ENCODE results near the gene SGSM2. TPM values are rescaled to one million over a fixed set of nuclear protein-coding genes. Genes with fewer than 3 reads are reported as not detected.

Gene SGSM2
- total and polyA plus RNA-seq, 8 donors: 17.6 to 153 (median 28.1) TPM

DNA sequence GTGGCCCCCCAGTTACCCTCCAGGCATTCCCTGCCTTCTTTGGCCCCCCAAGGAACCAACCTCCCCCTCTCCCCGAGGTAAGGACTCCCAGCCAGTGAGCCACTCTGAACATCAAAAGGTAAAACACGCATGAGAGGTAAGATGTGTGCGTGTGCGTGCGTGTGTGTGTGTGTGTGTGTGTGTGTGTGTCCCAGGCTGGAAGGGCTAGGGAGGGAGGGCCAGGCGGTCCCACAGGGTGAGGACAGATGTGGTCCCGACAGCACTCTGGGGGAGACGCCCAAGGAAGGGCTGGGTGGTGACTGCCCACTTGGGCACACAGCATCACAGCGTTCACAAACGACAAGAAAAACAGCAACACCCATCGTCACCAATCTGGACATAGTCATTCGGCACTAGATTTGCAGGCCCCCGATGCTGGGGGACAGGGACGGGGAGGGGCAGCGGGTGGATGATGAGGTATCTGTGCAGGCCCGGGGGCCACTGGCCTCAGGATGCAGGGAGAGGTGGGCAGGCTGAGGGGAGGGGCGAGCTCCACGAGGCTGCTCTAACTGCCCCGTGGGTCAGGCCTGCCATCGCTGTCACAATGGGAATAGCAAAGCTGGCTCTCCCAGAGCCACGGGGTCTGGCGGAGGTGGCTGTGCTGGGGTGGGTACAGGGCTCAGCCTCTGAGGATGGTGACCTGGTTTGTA, 47.3 kb downstream of the SGSM2 start:
- Histone ChIP-seq H3K9me3 (no peaks in the 10 kb centered on the region), H3K36me3 (peaks cover 0 to 7% (median 0%) of the 10 kb centered on the region in 3 donors), H3K27me3 (no peaks in the 10 kb centered on the region), H3K4me3 (no peak overlapping the region), H3K27ac (no peak overlapping the region), H3K4me1 (peaks cover 0 to 4% (median 0%) of the 10 kb centered on the region in 3 donors)
- FAIRE-seq (no peak), ATAC-seq (no peak), DNase-seq (no peak)
- intact Hi-C loops (cut with DNase I): loop anchor here in 1 of 3 donors (5.0 kb wide), 1 partner anchor 33 kb away; no protein-coding TSS in a partner anchor
- TF ChIP-seq, protein P1, sequence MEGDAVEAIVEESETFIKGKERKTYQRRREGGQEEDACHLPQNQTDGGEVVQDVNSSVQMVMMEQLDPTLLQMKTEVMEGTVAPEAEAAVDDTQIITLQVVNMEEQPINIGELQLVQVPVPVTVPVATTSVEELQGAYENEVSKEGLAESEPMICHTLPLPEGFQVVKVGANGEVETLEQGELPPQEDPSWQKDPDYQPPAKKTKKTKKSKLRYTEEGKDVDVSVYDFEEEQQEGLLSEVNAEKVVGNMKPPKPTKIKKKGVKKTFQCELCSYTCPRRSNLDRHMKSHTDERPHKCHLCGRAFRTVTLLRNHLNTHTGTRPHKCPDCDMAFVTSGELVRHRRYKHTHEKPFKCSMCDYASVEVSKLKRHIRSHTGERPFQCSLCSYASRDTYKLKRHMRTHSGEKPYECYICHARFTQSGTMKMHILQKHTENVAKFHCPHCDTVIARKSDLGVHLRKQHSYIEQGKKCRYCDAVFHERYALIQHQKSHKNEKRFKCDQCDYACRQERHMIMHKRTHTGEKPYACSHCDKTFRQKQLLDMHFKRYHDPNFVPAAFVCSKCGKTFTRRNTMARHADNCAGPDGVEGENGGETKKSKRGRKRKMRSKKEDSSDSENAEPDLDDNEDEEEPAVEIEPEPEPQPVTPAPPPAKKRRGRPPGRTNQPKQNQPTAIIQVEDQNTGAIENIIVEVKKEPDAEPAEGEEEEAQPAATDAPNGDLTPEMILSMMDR (IDR thresholded peaks at IDR 0.05): no peak
- WGBS, 2 donors: 85 to 86% methylated on average over 22 of the region's 22 CpGs

DNA sequence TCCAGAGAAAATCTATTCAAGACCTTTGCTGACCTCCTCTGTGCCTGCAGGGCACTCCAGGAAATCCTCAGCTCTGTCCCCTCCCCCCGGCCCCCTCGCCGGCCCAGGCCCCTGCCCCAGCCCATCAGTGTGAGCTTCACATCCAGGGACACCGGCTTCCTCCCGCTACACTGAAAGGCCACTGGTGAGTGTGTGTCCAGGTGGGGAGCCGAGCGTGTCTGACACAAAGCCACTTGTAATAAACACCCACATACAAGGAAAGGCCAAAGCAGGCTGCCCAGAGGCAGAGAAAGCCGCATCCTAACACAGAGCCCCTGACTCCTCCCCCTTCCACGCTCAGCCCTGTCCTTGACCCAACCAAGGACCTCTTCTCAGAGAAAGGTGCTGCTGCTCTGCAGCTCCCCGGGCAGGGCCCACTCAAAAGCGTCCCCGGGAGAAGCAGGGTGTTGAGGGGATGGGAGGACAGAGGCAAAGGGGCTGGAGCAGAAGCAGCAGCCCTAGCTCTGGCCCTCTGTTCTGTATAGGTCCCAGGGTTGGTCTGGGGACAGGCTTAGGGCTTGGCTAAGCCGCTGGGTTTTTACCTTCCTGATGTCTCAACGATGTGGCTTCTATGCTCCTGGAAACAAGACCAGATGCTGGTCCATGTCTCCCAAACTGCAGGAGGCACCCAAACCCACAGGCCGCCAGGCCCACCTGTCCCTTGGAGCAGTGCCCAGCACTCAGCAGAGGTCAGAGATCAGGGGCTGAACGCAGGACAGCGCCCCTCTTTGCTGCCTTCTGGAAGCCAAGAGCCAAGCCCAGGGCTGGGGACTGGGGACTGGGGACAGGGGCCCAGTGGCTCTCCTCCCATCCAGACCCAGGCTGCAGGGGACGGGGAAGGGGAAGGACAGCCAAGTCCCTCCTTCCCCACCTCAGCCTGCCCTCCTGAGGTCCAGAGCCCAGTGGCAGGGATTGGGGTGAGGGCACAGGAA, 48.2 kb downstream of the SGSM2 start:
- H3K4me1 ChIP-seq: peaks cover 0 to 5% (median 0%) of the 10 kb centered on the region in 3 donors
- WGBS, 2 donors: 72 to 80% methylated on average over 18 of the region's 18 CpGs

DNA sequence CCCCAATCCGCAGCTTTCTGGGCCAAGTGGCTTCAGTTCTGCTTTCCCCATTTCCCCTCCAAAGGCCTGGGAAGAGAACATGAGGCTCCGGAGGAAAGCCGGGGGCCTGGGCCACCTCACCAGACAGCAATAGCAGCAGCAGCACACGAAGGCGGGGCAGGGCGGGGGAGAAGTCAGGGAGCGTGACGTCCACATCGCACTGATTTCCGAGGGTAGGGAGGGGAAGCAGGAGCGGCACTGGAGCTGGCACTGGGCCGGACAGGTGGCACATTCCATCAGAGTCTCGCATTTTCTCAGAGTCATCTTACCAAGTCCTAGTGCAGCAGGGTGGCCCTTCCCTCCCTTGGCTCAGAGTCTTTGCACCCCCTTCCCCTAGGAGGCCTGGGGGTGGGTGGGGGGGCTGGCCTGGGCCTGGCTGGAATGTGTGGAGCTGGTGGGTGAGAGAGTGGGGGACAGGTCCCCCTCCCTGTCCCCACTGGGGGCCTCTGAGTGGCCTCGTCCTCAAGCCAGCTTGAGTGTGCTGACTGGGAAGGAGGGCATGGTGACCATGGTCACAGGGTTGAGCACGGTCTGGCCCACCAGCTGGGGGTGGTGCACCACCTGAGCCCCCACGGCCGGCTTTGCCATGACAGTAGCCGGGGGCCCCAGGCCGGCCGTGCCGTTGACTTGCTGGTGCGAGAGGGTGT, 49.2 kb downstream of the SGSM2 start:
- Histone ChIP-seq H3K9me3 (no peaks in the 10 kb centered on the region), H3K36me3 (peaks cover 0 to 7% (median 0%) of the 10 kb centered on the region in 3 donors), H3K27ac (no peak overlapping the region), H3K4me3 (no peak overlapping the region), H3K4me1 (peaks cover 0 to 9% (median under 1%) of the 10 kb centered on the region in 3 donors), H3K27me3 (no peaks in the 10 kb centered on the region)
- FAIRE-seq (no peak), ATAC-seq (no peak), DNase-seq (peak in 1 of 6 donors; percentile 45)
- TF ChIP-seq, protein P1 (IDR thresholded peaks at IDR 0.05): no peak
- intact Hi-C loops (cut with DNase I): no loop called here
- WGBS, 2 donors: 78 to 86% methylated on average over 22 of the region's 22 CpGs

More for the DNA sequence above, 48.2 kb downstream of the SGSM2 start:
- TF ChIP-seq, protein P1 (IDR thresholded peaks at IDR 0.05): no peak
- no peak for FAIRE-seq
- Histone ChIP-seq H3K4me3 (no peak overlapping the region), H3K27me3 (no peaks in the 10 kb centered on the region), H3K36me3 (peaks cover 0 to 7% (median 0%) of the 10 kb centered on the region in 3 donors), H3K27ac (no peak overlapping the region), H3K9me3 (no peaks in the 10 kb centered on the region)
- intact Hi-C loops (cut with DNase I): no loop called here
- peak in 1 of 6 donors; percentile 78 for DNase-seq
- no peak for ATAC-seq

DNA sequence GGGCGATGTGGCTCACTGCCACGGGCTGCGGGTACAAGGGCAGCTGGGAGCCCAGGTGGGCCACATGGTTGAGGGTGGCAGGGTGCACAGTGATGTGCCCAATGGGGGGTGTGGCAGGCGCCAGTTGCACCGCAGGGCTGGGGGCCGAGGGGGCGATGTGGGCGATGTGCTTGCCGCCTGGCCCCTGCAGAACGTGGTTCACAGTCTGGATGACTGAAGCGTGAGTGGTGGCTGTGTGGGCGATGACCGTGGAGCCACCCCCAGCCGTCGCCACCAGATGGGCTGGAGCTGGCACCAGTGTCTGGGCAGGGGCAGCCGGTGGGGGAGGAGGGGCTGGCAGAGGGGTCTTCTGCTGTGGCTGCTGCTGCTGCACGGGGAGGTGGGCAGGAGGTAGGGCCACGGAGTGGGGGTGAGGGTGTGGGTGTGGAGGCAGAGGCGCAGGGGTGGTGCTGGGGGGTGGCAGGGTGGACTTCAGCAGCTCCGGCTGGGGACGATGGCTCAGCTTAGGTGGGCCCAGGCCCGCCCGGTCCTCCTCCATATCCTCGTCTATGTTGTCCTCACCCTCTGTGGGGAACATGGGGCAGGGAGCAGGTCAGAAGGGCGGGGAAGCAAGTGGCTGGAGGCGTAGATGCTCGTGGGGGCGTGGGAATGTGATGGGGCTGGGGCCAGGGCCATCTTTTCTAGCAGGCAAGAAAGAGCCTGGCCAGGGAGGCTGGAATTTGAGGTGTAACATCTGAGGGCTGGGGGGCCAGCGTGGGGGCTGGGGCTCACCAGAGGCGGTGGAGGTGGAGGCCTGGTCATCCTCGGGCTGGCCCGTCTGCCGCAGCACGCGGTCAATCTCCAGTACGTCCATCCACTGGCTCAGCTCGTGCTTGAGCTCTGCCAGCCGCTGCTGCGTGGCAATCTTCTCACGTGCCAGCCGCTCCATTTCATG, 50.1 kb downstream of the SGSM2 start:
- no peak for ATAC-seq
- Histone ChIP-seq H3K27me3 (no peaks in the 10 kb centered on the region), H3K36me3 (peaks cover 0 to 7% (median 0%) of the 10 kb centered on the region in 3 donors), H3K9me3 (no peaks in the 10 kb centered on the region), H3K27ac (no peak overlapping the region), H3K4me3 (no peak overlapping the region), H3K4me1 (peaks cover 7 to 17% (median 8%) of the 10 kb centered on the region in 3 donors)
- 89 to 92% methylated on average over 34 to 41 of the region's 41 CpGs for WGBS, 2 donors
- no peak for FAIRE-seq
- TF ChIP-seq, protein P1 (IDR thresholded peaks at IDR 0.05): no peak
- intact Hi-C loops (cut with DNase I): no loop called here
- peak in 1 of 6 donors; percentile 82 for DNase-seq
